Measurements from ENCODE around the gene SNX24.

GRCh38 chr5:122978644-122979297 lies 133.4 kb downstream of the SNX24 start:
- TF ChIP-seq, protein P1, sequence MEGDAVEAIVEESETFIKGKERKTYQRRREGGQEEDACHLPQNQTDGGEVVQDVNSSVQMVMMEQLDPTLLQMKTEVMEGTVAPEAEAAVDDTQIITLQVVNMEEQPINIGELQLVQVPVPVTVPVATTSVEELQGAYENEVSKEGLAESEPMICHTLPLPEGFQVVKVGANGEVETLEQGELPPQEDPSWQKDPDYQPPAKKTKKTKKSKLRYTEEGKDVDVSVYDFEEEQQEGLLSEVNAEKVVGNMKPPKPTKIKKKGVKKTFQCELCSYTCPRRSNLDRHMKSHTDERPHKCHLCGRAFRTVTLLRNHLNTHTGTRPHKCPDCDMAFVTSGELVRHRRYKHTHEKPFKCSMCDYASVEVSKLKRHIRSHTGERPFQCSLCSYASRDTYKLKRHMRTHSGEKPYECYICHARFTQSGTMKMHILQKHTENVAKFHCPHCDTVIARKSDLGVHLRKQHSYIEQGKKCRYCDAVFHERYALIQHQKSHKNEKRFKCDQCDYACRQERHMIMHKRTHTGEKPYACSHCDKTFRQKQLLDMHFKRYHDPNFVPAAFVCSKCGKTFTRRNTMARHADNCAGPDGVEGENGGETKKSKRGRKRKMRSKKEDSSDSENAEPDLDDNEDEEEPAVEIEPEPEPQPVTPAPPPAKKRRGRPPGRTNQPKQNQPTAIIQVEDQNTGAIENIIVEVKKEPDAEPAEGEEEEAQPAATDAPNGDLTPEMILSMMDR (conservative IDR thresholded peaks at IDR 0.05 in 1 of 2, IDR thresholded peaks at IDR 0.05 in 1 of 2; ENCODE audit: low read depth in 1 of 2, low read length in 2 of 2), result no peak
- no peak for TF ChIP-seq EZH2 (IDR thresholded peaks at IDR 0.05; ENCODE audit: low read length, missing control alignments)
